ENCODE measurements around the gene NSUN7.

GRCh38 chr4:40840255-40840984 is 90.7 kb downstream of the NSUN7 start:
- no peak for TF ChIP-seq CTCF (conservative IDR thresholded peaks at IDR 0.05)
- no peak for TF ChIP-seq ZFX (IDR thresholded peaks at IDR 0.05)
